Activated CD4-positive, CD25-positive, alpha-beta regulatory T cell (primary cell): ENCODE data around the gene TMPRSS12.
"Not testable (repeated sequence)": the region's sequence is repeated elsewhere in the genome, so short reads cannot be mapped to it uniquely, and the experiment has no call there.

ENCODE experiments used
- DNase-seq, 4 experiments: peaks; one replicate each; lab custom pipeline; 2025; lab: John Stamatoyannopoulos, UW

Gene TMPRSS12, protein sequence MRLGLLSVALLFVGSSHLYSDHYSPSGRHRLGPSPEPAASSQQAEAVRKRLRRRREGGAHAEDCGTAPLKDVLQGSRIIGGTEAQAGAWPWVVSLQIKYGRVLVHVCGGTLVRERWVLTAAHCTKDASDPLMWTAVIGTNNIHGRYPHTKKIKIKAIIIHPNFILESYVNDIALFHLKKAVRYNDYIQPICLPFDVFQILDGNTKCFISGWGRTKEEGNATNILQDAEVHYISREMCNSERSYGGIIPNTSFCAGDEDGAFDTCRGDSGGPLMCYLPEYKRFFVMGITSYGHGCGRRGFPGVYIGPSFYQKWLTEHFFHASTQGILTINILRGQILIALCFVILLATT

GRCh38 chr12:50842637-50843493, at the start of gene TMPRSS12:
TSS of gene TMPRSS12 (plus strand) at chr12:50842926. CDS start at chr12:50842965, 39 bp downstream.
- no peak for DNase-seq

DNA sequence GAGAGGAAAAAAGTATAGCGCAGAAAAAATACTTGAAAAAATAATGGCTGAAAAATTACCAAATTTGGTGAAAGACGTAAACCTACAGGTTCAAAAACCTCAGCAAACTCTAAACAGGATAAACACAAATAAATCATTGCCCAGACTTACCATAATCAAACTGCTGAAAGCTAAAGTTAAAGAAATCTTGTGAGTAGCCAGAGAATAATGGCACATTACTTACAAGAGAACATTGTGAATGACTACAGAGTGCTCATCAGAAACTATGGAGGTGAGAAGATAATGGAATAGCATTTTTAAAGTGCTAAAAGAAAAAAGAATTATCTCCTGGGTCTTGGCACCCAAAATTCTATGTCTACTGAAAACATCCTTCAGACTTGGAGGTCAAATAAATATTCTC, 42.8 kb upstream of the TMPRSS12 start:
- DNase-seq = no peak

- DNase-seq = no peak
Measured at GRCh38 chr12:50803230-50803875, 39.4 kb upstream of the TMPRSS12 start.

DNA sequence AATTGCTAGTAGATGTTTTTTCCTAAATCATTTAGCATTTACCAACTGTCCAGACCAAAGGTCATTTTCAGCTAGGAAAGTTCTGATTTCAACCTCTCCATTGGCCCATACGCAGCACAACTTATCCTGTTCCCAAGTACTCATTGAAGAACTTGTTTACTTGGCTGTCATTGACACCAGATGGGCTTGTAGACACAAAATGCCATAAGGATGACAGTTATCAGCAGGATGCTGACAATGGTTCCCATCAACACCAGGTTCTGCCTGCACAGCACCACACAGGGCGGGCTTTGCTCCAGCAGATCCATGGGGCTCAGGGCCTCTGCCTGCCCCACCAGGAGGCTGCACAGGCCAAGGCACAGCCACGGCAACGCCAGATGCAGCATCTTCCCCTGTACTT, 36.5 kb upstream of the TMPRSS12 start:
- DNase-seq = no peak

GRCh38 chr12:50809131-50809530, 33.6 kb upstream of the TMPRSS12 start:
- not testable (repeated sequence) for DNase-seq

- DNase-seq = not testable (repeated sequence)
Measured at GRCh38 chr12:50814921-50815320, 27.8 kb upstream of the TMPRSS12 start.

DNA sequence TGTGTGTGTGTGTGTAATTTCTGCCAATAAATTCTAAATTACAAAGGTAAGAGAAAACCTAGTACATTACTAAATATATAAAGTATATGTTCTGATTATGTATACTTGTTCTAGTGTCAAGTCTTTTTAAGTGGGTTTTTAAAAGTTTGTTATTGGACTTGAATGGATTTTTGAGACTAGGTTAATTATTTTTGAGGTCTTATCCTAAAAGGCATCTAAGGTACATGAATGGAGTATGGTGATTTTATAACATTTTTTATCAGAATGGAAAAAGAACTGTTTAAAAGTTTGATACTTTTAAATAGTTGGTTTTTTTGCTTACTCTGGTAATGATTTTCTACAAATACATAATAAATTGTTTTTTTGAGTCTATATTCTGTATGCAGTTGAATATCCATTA, 22.5 kb upstream of the TMPRSS12 start:
- DNase-seq = no peak

- no peak for DNase-seq
Measured at GRCh38 chr12:50822082-50822481, 20.6 kb upstream of the TMPRSS12 start.

DNA sequence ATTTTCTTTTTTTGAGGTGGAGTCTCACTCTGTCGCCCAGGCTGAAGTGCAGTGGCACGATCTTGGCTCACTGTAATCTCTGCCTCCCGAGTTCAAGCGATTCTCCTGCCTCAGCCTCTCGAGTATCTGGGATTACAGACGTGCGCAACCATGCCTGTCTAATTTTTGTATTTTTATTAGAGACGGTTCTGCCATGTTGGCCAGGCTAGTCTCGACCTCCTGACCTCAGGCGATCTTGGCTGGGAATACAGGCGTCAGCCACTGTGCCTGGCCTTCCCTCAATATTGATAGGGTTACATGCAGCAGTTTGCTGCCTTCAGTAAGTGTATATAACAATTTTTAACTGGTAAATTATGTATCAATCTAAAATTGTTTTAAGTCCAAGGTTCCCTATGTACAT, 19.0 kb upstream of the TMPRSS12 start:
- not testable (repeated sequence) for DNase-seq

GRCh38 chr12:50824914-50825313, 17.8 kb upstream of the TMPRSS12 start:
- no peak for DNase-seq

DNA sequence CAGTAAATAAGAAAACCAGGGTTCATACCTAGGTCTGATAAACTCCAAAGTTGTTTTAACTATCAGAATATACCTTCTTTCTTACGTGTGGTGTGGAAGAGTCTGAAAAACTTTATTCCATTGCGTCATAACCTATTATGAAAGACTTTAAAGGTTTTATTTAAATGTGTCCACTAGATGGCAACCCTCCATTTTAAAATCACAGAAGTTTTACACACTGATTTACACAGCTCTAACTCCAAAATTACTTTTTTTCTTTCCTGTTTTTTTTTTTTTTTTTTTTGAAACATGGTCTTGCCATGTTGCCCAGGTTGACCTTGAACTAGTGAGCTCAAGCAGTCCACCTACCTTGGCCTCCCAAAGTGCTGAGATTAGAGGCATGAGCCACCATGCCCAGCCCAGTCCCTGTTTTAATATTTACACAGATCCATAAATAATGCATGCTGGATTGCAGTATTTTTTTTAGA, 17.3 kb upstream of the TMPRSS12 start:
- DNase-seq = no peak

DNA sequence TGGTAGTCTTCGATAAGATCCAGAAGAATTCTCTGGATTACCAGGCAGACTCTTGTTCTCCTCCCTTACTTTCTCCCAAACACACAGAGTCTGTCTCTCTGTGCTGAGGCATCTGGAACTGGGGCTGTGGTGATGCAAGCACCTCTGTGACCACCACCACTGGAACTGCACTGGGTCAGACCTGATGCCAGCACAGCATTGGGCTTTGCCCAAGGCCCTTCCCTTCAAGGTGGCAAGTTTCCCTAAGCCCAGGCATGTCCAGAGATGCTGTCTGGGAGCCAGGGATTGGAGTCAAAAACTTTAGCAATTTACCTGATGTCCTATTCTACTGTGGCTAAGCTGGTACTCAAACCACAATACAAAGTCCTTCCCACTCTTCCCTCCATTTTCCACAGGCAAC, 14.6 kb upstream of the TMPRSS12 start:
- DNase-seq = no peak

DNA sequence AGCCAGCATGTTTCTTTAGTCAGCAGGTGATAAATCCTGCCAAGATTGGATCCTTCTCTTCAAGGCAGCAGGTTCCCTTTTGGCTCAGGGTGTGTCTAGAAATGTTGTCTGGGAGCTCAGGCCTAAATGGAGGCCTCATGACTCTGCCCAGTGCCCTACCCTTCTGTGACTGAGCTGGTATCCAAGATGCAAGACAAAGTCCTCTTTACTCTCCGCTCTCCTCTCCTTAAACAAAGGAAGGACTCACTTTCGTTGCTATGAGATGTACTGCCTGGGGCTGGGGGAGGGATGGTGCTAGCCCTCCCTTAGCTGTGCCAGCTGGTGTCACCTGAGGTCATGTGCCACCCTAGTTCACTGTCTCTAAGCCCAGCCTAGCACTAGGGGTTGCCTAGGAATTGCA, 13.8 kb upstream of the TMPRSS12 start:
- no peak for DNase-seq

DNA sequence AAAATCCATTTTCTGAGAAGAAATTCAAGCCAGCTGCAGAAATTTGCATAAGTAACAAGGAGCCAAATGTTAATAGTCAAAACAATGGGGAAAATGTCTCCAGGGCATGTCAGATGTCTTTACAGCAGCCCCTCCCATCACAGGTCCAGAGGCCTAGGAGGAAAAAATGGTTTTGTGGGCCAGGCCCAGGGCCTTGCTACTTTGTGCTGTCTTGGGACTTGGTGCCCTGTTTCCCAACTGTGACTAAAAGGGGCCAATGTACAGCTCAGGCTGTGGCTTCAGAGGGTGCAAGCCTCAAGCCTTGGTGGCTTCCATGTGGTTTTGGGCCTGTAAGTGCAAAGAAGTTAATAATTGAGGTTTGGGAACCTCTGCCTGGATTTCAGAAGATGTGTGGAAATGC, 8.9 kb upstream of the TMPRSS12 start:
- not testable (repeated sequence) for DNase-seq

DNA sequence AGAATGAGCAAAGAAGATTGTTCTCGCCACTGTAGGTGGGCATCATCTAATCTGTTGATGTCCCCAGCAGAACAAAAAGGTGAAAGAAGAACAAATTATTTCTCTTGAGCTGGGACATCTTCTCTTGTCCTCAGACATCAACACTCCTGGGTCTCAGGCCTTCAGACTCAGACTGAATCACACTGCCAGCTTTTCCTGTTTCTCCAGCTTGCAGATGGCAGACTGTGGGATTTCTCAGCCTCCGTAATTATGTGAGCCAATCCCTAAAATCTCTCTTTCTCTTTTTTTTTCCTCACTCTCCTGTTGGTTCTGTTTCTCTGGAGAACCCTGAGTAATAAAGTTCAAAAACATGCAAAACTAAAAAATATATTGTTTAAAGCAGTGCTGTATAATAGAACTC, 3.7 kb upstream of the TMPRSS12 start:
- DNase-seq = no peak

DNA sequence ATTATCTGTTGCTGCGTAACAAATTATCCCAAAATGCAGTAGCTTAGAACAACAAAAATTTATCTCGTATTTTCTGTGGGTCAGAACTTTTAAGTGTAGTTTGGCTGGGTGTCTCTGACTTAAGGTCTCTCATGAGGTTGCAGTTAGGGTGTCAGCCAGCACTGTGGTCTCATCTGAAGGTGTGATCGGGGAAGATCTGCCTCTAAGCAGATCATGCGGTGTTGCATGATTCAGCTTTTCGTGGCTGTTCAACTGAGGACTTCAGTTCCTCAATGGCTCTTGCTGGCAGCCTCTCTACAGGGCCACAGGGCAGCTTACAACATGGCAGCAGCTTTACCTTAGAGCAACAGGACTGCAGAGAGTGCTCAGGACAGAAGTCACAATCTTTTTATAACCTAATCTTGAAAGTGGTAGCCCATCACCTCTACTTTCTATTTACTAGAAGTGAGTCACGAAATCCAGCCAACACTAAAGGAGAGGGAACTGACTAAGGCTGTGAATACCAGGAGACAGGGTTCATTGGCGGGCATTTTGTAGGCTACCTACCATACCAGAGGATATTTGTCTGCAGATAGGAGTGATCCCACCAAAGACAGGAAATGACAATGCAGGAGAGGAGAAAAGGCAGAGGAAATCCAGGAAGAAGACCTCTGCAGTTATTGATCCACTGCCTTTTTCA, 1.8 kb upstream of the TMPRSS12 start:
- no peak for DNase-seq

DNA sequence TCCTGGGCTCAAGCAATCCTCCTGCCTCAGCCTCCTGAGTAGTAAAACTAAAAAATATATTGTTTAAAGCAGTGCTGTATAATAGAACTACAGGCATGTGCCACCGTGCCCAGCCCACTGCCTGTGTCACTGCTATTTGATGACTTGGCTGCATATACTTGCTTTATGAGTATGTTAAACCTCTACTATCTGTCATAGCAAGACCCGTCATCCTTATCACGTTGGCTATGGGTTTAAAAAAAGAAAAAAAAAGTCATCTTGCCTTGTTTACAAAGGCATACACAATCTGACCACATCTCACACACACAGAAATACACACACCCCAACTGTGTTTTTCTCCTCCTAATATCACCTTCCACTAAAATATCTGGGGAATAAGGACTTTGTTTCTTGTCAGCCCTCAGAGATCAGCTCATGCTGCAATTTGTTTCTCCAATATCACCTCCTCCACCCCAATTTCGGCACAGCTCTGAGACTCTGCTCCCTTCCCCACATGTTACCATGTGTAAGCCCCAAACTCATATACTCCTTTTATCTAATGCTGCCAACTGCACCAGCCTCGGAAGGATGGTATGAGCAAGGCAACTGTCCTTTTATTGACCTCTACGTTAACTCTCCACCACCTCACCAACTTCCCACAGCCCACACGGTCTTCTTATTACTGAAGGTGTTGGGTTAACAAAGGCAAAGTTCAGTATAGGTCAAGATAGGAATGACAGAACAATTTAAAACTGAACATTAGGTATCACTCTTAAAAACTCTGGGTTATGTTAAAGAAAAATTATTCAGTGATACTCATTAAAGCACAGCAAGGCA, 802 bp upstream of the TMPRSS12 start:
- DNase-seq = no peak

- DNase-seq = no peak
Measured at GRCh38 chr12:50845021-50845647, 2.4 kb downstream of the TMPRSS12 start.

DNA sequence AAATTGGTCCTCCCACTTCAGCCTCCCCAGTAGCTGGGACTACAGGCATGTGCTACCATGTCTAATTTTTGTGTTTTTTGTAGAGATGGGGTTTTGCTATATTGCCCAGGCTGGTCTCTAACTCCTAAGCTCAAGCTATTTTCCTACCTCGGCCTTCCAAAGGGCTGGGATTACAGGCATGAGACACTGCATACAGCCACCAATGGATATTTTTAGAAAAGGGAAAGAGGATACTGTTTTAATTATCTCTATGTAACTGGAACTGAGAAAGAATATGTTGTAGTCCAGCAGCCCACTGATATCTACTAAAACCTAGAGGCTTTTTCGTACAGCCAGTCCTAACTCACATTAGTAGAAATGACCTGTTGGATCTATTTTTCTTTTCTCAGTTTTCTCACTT, 6.2 kb downstream of the TMPRSS12 start:
- no peak for DNase-seq

DNA sequence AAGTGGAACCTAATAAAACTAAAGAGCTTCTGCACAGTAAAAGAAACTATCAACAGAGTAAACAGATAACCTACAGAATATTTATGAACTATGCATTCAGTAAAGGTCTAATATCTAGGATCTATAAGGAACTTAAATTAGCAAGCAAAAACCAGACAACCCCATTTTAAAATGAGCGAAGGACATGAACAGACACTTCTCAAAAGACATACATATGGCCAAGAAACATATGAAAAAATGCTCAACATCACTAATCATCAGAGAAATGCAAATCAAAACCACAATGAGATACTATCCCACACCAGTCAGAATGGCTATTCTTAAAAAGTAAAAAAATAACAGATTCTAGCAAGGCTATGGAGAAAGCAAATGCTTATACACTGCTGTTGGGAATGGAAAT, 12.5 kb downstream of the TMPRSS12 start:
- not testable (repeated sequence) for DNase-seq

- not testable (repeated sequence) for DNase-seq
Measured at GRCh38 chr12:50855679-50856078, 13.0 kb downstream of the TMPRSS12 start.
